HuH-7.5 (cell line): Measurements from ENCODE around the gene CCNB1IP1.
"Not testable (repeated sequence)": the region's sequence is repeated elsewhere in the genome, so short reads cannot be mapped to it uniquely, and the experiment has no call there.

Experiments used
- DNase-seq: peaks from one replicate; pipeline ENCODE4 v3.0.0; 2011; ENCODE audit warnings: low spot score

CCNB1IP1 gene

DNA sequence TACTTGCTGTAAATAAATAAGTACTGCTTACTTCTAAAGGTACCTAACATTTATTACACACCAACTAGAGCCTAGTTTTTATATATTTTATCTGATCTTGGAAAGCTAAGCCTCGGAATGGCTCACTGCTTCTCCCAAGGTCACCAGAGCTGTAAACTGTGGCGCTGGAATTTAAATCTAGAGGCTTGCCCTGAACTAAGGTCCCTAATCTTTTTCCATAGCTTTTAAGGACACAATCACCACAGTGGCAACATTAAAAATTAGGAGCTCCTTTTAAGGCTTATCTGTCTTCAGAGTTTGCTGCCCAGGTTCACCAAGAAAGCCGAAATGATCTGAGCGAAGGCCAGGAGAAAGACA lies 670 bp downstream of the CCNB1IP1 start:
- DNase-seq, result no peak

GRCh38 chr14:20331053-20331613 lies 1.9 kb downstream of the CCNB1IP1 start:
- no peak for DNase-seq

GRCh38 chr14:20329355-20329754 lies 3.7 kb downstream of the CCNB1IP1 start:
- no peak for DNase-seq

DNA sequence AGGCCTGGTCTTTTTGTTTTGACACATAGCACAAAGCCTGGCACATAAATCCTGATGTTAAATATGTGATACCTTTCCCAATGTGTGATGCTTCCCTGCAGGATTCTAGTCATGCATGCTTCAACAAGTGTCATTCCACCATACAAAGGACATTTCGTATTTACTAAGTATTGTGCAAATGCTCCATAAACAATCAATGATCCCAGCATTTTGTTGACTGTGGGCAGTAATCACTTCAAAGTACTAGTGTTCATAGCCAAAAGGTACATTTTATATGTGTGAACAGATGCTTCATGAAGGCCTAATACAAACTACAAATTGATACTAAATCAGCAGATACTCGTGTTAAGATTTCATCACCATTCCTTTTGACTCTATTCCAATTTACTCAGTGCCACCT lies 4.4 kb downstream of the CCNB1IP1 start:
- DNase-seq, result no peak

GRCh38 chr14:20327005-20327869 lies 5.8 kb downstream of the CCNB1IP1 start:
- DNase-seq, result peak; percentile 39

- no peak for DNase-seq
Observed at GRCh38 chr14:20317720-20318119, 15.4 kb downstream of the CCNB1IP1 start.

DNA sequence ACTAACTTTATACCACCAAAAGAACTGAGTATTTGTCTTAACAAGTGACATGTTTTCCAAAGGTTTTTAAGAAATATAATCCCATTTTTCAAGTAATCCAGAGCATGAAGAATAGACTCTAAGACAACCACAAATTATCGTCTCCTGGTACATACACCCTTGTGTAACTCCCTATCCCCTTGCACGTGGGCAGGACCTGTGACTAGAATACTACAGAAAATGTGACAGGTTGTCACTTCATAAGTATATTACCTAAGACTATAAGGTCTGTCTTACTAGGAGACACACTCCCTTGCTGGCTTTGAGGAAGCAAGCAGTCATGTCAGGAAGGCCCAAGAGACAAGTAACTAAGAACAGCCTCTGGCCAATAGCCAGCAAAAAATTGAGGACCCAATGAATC lies 19.1 kb downstream of the CCNB1IP1 start:
- no peak for DNase-seq

- no peak for DNase-seq
Observed at GRCh38 chr14:20306079-20306423, 27.0 kb downstream of the CCNB1IP1 start.

GRCh38 chr14:20305265-20306078 lies 27.6 kb downstream of the CCNB1IP1 start, which contains the start of gene TTC5:
Gene TTC5 (minus strand): TSS chr14:20305951. CDS start chr14:20305937, 14 bp downstream.
- peak; percentile 83 for DNase-seq

GRCh38 chr14:20302042-20302755 lies 30.9 kb downstream of the CCNB1IP1 start:
- DNase-seq, result no peak

DNA sequence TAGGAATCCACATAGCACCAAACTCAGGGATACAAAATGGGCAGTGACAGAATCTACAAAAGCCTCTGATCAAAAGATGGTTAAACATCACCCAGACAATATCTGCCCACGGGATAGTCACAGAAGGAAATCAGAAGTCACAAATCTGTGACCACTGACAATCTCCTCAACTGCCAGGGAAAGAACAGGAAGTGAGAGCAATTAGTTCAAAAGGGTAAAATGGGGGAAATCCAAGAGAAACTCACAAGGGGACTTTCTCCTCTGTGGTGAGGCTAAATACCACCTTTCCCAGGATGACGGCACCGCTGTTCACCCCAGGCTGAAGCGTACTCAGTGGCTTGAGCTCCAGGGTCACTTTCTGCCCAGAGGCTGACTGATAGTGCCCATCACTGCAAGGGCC lies 38.0 kb downstream of the CCNB1IP1 start:
- DNase-seq, result no peak

- DNase-seq, result no peak
Observed at GRCh38 chr14:20294636-20295035, 38.4 kb downstream of the CCNB1IP1 start.

GRCh38 chr14:20281998-20282397 lies 51.1 kb downstream of the CCNB1IP1 start:
- DNase-seq, result not testable (repeated sequence)

DNA sequence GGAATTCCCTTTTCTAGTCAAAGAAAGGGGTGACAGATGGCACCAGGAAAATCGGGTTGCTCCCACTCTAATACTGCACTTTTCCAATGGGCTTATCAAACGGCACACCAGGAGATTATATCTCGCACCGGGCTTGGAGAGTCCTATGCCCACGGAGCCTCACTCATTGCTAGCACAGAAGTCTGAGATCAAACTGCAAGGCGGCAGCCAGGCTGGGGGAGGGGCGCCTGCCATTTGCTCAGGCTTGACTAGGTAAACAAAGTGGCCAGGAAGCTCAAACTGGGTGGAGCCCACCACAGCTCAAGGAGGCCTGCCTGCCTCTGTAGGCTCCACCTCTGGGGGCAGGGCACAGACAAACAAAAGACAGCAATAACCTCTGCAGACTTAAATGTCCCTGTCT lies 52.8 kb downstream of the CCNB1IP1 start:
- DNase-seq, result not testable (repeated sequence)

- no peak for DNase-seq
Observed at GRCh38 chr14:20278414-20278813, 54.7 kb downstream of the CCNB1IP1 start.

GRCh38 chr14:20277409-20277808 lies 55.7 kb downstream of the CCNB1IP1 start:
- no peak for DNase-seq

GRCh38 chr14:20274062-20274461 lies 59.0 kb downstream of the CCNB1IP1 start:
- DNase-seq, result no peak

- DNase-seq, result not testable (repeated sequence)
Observed at GRCh38 chr14:20264361-20264760, 68.7 kb downstream of the CCNB1IP1 start.

- no peak for DNase-seq
Observed at GRCh38 chr14:20262642-20263128, 70.4 kb downstream of the CCNB1IP1 start.
